ENCODE data around the gene TAF1A. TPM values are rescaled to one million over a fixed set of nuclear protein-coding genes. Genes with fewer than 3 reads are reported as not detected.
A peak's percentile ranks its signal among the peaks of the same experiment; 100 is the strongest.

TAF1A gene
- total RNA-seq, 1 experiment from 2014 or later: 17.4 TPM

- DNase-seq (ENCODE audit: low read depth): no peak
Observed at GRCh38 chr1:222535455-222535854, 54.3 kb downstream of the TAF1A start.

DNA sequence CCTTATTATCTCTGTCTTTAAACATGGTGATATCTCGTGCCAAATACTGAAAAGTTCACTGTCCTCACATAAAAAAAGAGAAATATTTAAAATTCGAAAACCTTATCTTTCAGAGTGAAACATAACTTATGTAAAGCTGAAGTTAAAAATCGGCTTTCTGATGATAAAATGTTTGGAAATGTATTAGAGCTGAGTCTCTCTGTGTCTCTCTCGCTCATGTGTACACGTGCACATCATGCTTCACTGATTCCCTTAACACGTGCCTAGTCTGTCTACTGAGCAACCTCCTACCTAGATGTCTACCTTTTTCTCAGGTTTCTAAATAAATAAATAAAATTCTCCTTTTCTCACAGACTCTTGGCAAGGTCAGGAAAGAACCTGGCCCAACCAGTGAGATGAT lies 58.9 kb downstream of the TAF1A start:
- DNase-seq (ENCODE audit: low read depth): no peak

DNA sequence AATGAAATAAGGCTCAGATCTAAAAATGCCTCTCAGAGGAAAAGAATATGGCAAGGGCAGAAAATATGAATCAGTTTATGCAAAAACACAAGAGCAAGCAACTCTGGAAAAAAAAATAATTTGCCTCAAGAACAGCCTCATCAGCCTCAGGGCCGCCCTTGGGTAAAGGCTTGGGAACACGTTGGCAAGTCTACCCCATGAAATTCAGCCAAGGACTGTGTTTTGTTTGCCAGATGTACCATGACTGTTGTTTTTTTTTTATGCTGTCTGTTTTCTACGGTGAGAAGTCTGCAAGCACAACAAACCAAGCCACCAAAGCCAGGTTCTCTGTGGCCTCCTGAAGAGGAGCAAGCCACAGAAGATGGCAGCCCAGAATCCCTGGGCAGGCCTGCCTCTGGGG lies 59.8 kb downstream of the TAF1A start:
- DNase-seq (ENCODE audit: low read depth): no peak

DNA sequence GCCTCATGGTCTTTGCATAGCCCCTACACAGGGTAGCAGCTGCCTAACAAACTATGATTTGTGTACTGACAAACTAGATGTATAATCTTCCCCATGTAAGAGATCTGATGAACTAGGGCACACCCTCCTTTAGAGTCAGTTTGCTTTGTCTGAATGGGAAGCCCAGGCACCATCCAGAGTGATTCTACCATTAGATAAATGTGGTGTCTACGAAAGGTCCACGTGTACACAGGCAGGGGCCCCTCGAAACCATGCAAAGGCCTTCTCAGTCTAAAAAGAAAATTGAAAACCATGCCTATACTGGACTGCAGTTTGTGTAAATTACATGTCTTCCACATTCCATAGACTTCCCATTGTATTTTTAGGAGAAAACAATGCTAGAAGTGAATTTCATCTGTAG lies 60.6 kb downstream of the TAF1A start:
- no peak for DNase-seq (ENCODE audit: low read depth)

- no peak for DNase-seq (ENCODE audit: low read depth)
Observed at GRCh38 chr1:222525951-222526350, 63.8 kb downstream of the TAF1A start.

GRCh38 chr1:222523852-222524251 lies 65.9 kb downstream of the TAF1A start:
- DNase-seq (ENCODE audit: low read depth): peak; percentile 29

GRCh38 chr1:222522105-222522915 lies 67.4 kb downstream of the TAF1A start:
- DNase-seq (ENCODE audit: low read depth): no peak

DNA sequence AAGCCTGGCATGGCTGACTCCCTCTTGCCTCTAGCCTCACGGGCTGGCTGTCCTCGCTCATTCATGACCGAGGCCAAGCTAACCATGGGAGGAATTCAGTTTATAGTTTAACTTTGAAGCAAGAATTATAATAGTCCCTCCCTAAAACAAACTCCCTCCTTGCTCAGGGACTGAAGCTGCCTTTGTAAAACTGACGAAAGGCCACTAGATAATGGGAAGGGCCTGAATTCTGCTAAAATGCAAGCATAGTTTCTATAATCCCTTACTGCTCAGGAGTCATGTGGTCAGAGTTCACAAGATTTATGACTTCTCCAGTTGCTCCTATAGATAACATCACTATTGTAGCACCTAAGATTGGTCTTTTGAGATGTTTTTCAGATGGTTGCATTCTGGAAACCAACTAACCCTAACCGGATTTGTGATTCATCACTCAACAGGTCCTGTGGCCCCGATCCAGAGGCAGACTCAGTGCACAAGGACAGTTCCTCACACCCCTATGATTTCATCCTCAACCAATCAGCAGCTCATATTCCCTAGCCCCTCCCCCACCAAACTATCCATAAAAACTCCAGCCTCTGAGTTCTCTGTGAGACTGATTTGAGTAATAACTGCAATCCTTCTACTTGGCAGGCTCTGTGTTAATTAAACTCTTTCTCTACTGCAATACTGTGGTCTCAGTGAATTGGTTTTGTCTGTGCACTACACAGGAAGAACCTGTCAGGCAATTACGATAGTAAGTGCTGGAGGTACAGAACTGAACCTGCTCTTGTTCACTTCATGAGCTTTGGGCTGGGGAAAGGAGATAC lies 68.2 kb downstream of the TAF1A start:
- peak; percentile 37 for DNase-seq (ENCODE audit: low read depth)

Other genes with a start within 250 kb of the TAF1A start
- gene HHIPL2, start 41.8 kb downstream of the TAF1A start, total RNA-seq (2014; rRNA removed; shearing (Covaris generic)): 0.29 and 1.4 TPM in 2 replicates
- gene MIA3, start 28.2 kb upstream of the TAF1A start, total RNA-seq (2014; rRNA removed; shearing (Covaris generic)): 22.7 and 25.5 TPM in 2 replicates
- 37.0 and 44.3 TPM in 2 replicates for gene AIDA, start 122.6 kb upstream of the TAF1A start, total RNA-seq (2014; rRNA removed; shearing (Covaris generic))
- gene BROX, start 122.6 kb upstream of the TAF1A start, total RNA-seq (2014; rRNA removed; shearing (Covaris generic)): 55.6 and 74.5 TPM in 2 replicates
- not detected in 2 replicates for gene FAM177B, start 147.3 kb upstream of the TAF1A start, total RNA-seq (2014; rRNA removed; shearing (Covaris generic))
- gene DISP1, start 225.1 kb upstream of the TAF1A start, total RNA-seq (2014; rRNA removed; shearing (Covaris generic)): 4.1 and 4.2 TPM in 2 replicates

All from RPMI7951 (cell line).